ENCODE data around the gene TRIM36.

TRIM36 gene

GRCh38 chr5:115124741-115125140 lies 45.0 kb downstream of the TRIM36 start:
- no peak overlapping the region for H3K4me3 ChIP-seq (ENCODE audit: low read depth in 1 of 2, low read length in 2 of 2)

DNA sequence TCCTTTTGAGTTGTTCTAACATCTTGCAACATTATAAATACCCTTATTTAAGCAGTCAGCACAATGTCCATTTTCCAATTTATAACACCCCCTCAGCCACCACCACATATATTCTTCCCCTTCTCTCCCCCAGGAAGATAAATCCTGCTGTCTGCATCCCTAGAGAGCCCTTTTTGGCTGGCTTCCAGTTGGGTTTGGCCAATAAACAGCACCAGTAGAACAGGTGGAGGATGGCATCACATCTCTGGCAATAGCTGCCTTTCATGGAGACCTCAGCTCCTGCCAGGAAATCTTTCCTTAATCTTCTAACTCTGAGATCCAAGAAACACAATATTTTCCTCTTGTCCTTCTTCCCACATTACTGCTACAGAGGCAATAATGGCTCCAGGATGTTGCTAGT lies 53.7 kb downstream of the TRIM36 start:
- H3K4me3 ChIP-seq (ENCODE audit: low read depth in 1 of 2, low read length in 2 of 2), result no peak overlapping the region
- H3K4me1 ChIP-seq (ENCODE audit: control insufficient read depth in 1 of 2, insufficient read depth in 2 of 2, low read length in 2 of 2), result no peaks in the 10 kb centered on the region
- H3K27ac ChIP-seq (ENCODE audit: low read depth, low read length), result no peak overlapping the region
- no peak overlapping the region for H3K9ac ChIP-seq (ENCODE audit: low read depth in 1 of 2, low read length in 2 of 2)
- H3K36me3 ChIP-seq (ENCODE audit: control insufficient read depth in 1 of 2, insufficient read depth in 2 of 2, low read length in 2 of 2), result no peaks in the 10 kb centered on the region
- no peaks in the 10 kb centered on the region for H3K9me3 ChIP-seq (ENCODE audit: control insufficient read depth in 1 of 2, low read length in 2 of 2)
- no peaks in the 10 kb centered on the region for H3K27me3 ChIP-seq (ENCODE audit: control insufficient read depth in 1 of 2, insufficient read depth in 2 of 2, low read length in 2 of 2)

More at GRCh38 chr5:115124741-115125140, 45.0 kb downstream of the TRIM36 start:
- Histone ChIP-seq H3K27me3 (ENCODE audit: control insufficient read depth in 1 of 2, insufficient read depth in 2 of 2, low read length in 2 of 2) (no peaks in the 10 kb centered on the region), H3K36me3 (ENCODE audit: control insufficient read depth in 1 of 2, insufficient read depth in 2 of 2, low read length in 2 of 2) (peaks cover 0 to 10% of the 10 kb centered on the region in 2 donors), H3K9me3 (ENCODE audit: control insufficient read depth in 1 of 2, low read length in 2 of 2) (no peaks in the 10 kb centered on the region), H3K4me1 (ENCODE audit: control insufficient read depth in 1 of 2, insufficient read depth in 2 of 2, low read length in 2 of 2) (no peaks in the 10 kb centered on the region), H3K9ac (ENCODE audit: low read depth in 1 of 2, low read length in 2 of 2) (no peak overlapping the region), H3K27ac (ENCODE audit: low read depth, low read length) (no peak overlapping the region)

DNA sequence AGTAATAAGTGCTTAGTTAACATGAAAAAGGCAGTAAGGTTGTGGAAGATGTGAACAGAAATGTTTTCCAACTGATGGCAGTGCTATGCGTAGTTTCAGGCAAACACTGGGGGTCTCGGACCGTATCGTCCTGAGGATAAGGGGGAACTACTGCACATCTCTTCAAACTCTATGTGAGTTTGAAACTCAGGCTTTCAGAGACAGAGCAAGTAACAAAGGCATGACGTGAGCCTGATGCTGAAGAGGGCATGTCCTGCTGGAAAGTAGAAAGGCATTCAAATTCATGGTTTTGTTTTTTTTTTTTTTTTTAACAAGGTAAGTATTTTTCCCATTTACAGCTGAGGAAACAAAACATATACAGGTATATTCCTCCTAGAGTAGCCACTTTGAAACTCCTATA lies 59.9 kb downstream of the TRIM36 start:
- H3K27ac ChIP-seq (ENCODE audit: low read depth, low read length), result no peak overlapping the region
- H3K4me3 ChIP-seq (ENCODE audit: low read depth in 1 of 2, low read length in 2 of 2), result no peak overlapping the region
- H3K36me3 ChIP-seq (ENCODE audit: control insufficient read depth in 1 of 2, insufficient read depth in 2 of 2, low read length in 2 of 2), result no peaks in the 10 kb centered on the region
- H3K27me3 ChIP-seq (ENCODE audit: control insufficient read depth in 1 of 2, insufficient read depth in 2 of 2, low read length in 2 of 2), result no peaks in the 10 kb centered on the region
- H3K9me3 ChIP-seq (ENCODE audit: control insufficient read depth in 1 of 2, low read length in 2 of 2), result no peaks in the 10 kb centered on the region
- H3K4me1 ChIP-seq (ENCODE audit: control insufficient read depth in 1 of 2, insufficient read depth in 2 of 2, low read length in 2 of 2), result no peaks in the 10 kb centered on the region
- no peak overlapping the region for H3K9ac ChIP-seq (ENCODE audit: low read depth in 1 of 2, low read length in 2 of 2)

GRCh38 chr5:115109356-115109755 lies 60.4 kb downstream of the TRIM36 start:
- H3K9ac ChIP-seq (ENCODE audit: low read depth in 1 of 2, low read length in 2 of 2), result no peak overlapping the region
- H3K36me3 ChIP-seq (ENCODE audit: control insufficient read depth in 1 of 2, insufficient read depth in 2 of 2, low read length in 2 of 2), result no peaks in the 10 kb centered on the region
- no peaks in the 10 kb centered on the region for H3K4me1 ChIP-seq (ENCODE audit: control insufficient read depth in 1 of 2, insufficient read depth in 2 of 2, low read length in 2 of 2)
- no peak overlapping the region for H3K4me3 ChIP-seq (ENCODE audit: low read depth in 1 of 2, low read length in 2 of 2)
- H3K27me3 ChIP-seq (ENCODE audit: control insufficient read depth in 1 of 2, insufficient read depth in 2 of 2, low read length in 2 of 2), result no peaks in the 10 kb centered on the region
- no peaks in the 10 kb centered on the region for H3K9me3 ChIP-seq (ENCODE audit: control insufficient read depth in 1 of 2, low read length in 2 of 2)
- no peak overlapping the region for H3K27ac ChIP-seq (ENCODE audit: low read depth, low read length)

DNA sequence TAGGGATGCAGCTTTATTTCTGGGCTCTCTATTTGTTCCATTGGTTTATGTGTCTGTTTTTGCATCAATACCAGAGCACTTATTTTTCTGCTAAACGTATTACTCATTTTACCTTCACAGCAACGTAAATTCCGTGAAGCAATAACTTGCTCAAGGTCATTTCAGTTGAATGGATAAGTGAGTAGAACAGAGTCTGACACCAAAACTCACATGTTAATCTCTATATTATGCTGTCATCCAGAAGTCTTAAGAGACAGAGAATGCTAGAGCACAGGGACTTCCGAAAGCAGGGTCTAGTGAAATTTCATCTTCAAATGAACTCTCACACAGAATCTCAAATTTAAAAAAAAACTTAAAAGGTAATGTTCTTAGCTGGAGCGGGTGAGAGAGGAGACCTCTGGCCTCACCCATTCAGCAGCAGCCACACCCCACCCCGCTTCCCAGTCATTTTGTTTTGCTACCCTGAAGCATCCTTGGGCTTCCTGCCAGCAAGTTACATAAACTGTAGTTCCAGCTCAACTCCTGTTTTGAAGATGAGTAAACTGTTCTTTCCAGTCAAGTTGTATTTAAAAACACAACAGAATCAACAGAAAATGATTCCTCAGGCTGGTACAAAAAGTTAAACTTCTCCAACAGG lies 69.3 kb downstream of the TRIM36 start:
- Histone ChIP-seq H3K4me1 (ENCODE audit: control insufficient read depth in 1 of 2, insufficient read depth in 2 of 2, low read length in 2 of 2) (no peaks in the 10 kb centered on the region), H3K36me3 (ENCODE audit: control insufficient read depth in 1 of 2, insufficient read depth in 2 of 2, low read length in 2 of 2) (no peaks in the 10 kb centered on the region), H3K27ac (ENCODE audit: low read depth, low read length) (no peak overlapping the region), H3K9me3 (ENCODE audit: control insufficient read depth in 1 of 2, low read length in 2 of 2) (no peaks in the 10 kb centered on the region), H3K27me3 (ENCODE audit: control insufficient read depth in 1 of 2, insufficient read depth in 2 of 2, low read length in 2 of 2) (no peaks in the 10 kb centered on the region), H3K9ac (ENCODE audit: low read depth in 1 of 2, low read length in 2 of 2) (no peak overlapping the region), H3K4me3 (ENCODE audit: low read depth in 1 of 2, low read length in 2 of 2) (no peak overlapping the region)

DNA sequence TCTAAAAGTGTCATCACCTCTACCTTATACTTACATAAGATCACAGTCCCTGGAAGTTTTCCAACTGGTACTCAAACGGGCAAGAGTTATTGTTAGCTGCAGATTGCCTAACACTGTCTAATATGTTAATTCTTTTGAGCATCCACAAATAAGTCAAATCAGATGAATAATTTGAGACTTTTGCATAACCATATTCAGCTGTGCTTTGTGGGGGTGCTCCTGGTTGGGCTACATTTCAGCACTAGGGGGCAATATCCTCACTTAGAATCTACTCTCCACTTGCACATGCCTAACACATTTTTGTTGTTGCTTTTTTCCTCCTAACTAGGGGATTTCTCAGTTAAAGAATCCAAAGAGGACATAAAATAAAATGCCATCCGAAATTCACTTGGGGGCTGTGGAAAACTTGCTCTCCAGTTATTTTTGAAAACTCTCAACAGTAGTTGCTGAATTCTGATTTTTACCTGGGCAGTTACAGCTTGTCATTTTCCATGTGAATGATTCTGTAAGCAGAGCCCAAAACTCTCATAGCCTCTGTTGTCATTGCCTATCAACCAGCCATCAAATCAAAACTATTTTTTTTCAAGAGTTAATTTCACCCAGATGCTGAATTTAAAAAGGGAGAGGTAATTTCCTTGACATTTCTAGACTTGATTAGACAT lies 71.5 kb downstream of the TRIM36 start:
- Histone ChIP-seq H3K27me3 (ENCODE audit: control insufficient read depth in 1 of 2, insufficient read depth in 2 of 2, low read length in 2 of 2) (peaks cover 0 to 4% of the 10 kb centered on the region in 2 donors), H3K9ac (ENCODE audit: low read depth in 1 of 2, low read length in 2 of 2) (no peak overlapping the region), H3K4me1 (ENCODE audit: control insufficient read depth in 1 of 2, insufficient read depth in 2 of 2, low read length in 2 of 2) (no peaks in the 10 kb centered on the region), H3K9me3 (ENCODE audit: control insufficient read depth in 1 of 2, low read length in 2 of 2) (no peaks in the 10 kb centered on the region), H3K4me3 (ENCODE audit: low read depth in 1 of 2, low read length in 2 of 2) (no peak overlapping the region), H3K36me3 (ENCODE audit: control insufficient read depth in 1 of 2, insufficient read depth in 2 of 2, low read length in 2 of 2) (no peaks in the 10 kb centered on the region), H3K27ac (ENCODE audit: low read depth, low read length) (no peak overlapping the region)

GRCh38 chr5:115097236-115097635 lies 72.5 kb downstream of the TRIM36 start:
- Histone ChIP-seq H3K9ac (ENCODE audit: low read depth in 1 of 2, low read length in 2 of 2) (no peak overlapping the region), H3K4me3 (ENCODE audit: low read depth in 1 of 2, low read length in 2 of 2) (no peak overlapping the region), H3K36me3 (ENCODE audit: control insufficient read depth in 1 of 2, insufficient read depth in 2 of 2, low read length in 2 of 2) (no peaks in the 10 kb centered on the region), H3K4me1 (ENCODE audit: control insufficient read depth in 1 of 2, insufficient read depth in 2 of 2, low read length in 2 of 2) (no peaks in the 10 kb centered on the region), H3K27ac (ENCODE audit: low read depth, low read length) (no peak overlapping the region), H3K27me3 (ENCODE audit: control insufficient read depth in 1 of 2, insufficient read depth in 2 of 2, low read length in 2 of 2) (peaks cover 0 to 4% of the 10 kb centered on the region in 2 donors), H3K9me3 (ENCODE audit: control insufficient read depth in 1 of 2, low read length in 2 of 2) (no peaks in the 10 kb centered on the region)

- no peak overlapping the region for H3K27ac ChIP-seq (ENCODE audit: low read depth, low read length)
- H3K4me1 ChIP-seq (ENCODE audit: control insufficient read depth in 1 of 2, insufficient read depth in 2 of 2, low read length in 2 of 2), result no peaks in the 10 kb centered on the region
- no peak overlapping the region for H3K9ac ChIP-seq (ENCODE audit: low read depth in 1 of 2, low read length in 2 of 2)
- H3K4me3 ChIP-seq (ENCODE audit: low read depth in 1 of 2, low read length in 2 of 2), result no peak overlapping the region
- H3K27me3 ChIP-seq (ENCODE audit: control insufficient read depth in 1 of 2, insufficient read depth in 2 of 2, low read length in 2 of 2), result peaks cover 0 to 4% of the 10 kb centered on the region in 2 donors
- H3K9me3 ChIP-seq (ENCODE audit: control insufficient read depth in 1 of 2, low read length in 2 of 2), result no peaks in the 10 kb centered on the region
- H3K36me3 ChIP-seq (ENCODE audit: control insufficient read depth in 1 of 2, insufficient read depth in 2 of 2, low read length in 2 of 2), result no peaks in the 10 kb centered on the region
Observed at GRCh38 chr5:115096034-115096769, 73.5 kb downstream of the TRIM36 start.

GRCh38 chr5:115087951-115088350 lies 81.8 kb downstream of the TRIM36 start:
- Histone ChIP-seq H3K9me3 (ENCODE audit: control insufficient read depth in 1 of 2, low read length in 2 of 2) (no peaks in the 10 kb centered on the region), H3K4me3 (ENCODE audit: low read depth in 1 of 2, low read length in 2 of 2) (no peak overlapping the region), H3K27me3 (ENCODE audit: control insufficient read depth in 1 of 2, insufficient read depth in 2 of 2, low read length in 2 of 2) (peaks cover 6 to 7% of the 10 kb centered on the region in 2 donors), H3K36me3 (ENCODE audit: control insufficient read depth in 1 of 2, insufficient read depth in 2 of 2, low read length in 2 of 2) (no peaks in the 10 kb centered on the region), H3K9ac (ENCODE audit: low read depth in 1 of 2, low read length in 2 of 2) (no peak overlapping the region), H3K4me1 (ENCODE audit: control insufficient read depth in 1 of 2, insufficient read depth in 2 of 2, low read length in 2 of 2) (no peaks in the 10 kb centered on the region), H3K27ac (ENCODE audit: low read depth, low read length) (no peak overlapping the region)

DNA sequence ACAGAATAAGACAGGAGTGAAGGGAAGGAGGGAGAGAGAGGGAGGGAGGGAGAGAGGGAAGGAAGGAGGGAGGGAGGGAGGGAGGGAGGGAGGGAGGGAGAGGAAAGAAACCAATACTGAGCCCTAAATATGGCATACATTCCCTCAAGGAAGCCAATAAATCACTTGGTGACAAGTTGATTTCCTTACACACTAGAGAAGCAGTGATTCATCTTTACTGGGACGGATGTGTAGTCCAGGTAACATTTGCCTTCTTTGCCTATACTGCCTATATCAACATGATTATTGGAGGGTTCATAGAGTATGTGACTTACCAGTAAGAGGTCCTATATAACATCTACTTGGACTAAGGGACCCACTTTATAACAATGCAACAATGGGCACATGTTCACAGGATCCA lies 83.2 kb downstream of the TRIM36 start:
- no peak overlapping the region for H3K9ac ChIP-seq (ENCODE audit: low read depth in 1 of 2, low read length in 2 of 2)
- H3K27ac ChIP-seq (ENCODE audit: low read depth, low read length), result no peak overlapping the region
- no peak overlapping the region for H3K4me3 ChIP-seq (ENCODE audit: low read depth in 1 of 2, low read length in 2 of 2)

More for the DNA sequence above, 83.2 kb downstream of the TRIM36 start:
- Histone ChIP-seq H3K9me3 (ENCODE audit: control insufficient read depth in 1 of 2, low read length in 2 of 2) (no peaks in the 10 kb centered on the region), H3K36me3 (ENCODE audit: control insufficient read depth in 1 of 2, insufficient read depth in 2 of 2, low read length in 2 of 2) (no peaks in the 10 kb centered on the region), H3K4me1 (ENCODE audit: control insufficient read depth in 1 of 2, insufficient read depth in 2 of 2, low read length in 2 of 2) (no peaks in the 10 kb centered on the region), H3K27me3 (ENCODE audit: control insufficient read depth in 1 of 2, insufficient read depth in 2 of 2, low read length in 2 of 2) (peaks cover 6 to 7% of the 10 kb centered on the region in 2 donors)
